ENCODE measurements around the gene SETMAR. TPM values are rescaled to one million over a fixed set of nuclear protein-coding genes. Genes with fewer than 3 reads are reported as not detected.

SETMAR gene
- polyA plus RNA-seq, 3 donors, result 3.1 to 7.2 (median 3.5) TPM

DNA sequence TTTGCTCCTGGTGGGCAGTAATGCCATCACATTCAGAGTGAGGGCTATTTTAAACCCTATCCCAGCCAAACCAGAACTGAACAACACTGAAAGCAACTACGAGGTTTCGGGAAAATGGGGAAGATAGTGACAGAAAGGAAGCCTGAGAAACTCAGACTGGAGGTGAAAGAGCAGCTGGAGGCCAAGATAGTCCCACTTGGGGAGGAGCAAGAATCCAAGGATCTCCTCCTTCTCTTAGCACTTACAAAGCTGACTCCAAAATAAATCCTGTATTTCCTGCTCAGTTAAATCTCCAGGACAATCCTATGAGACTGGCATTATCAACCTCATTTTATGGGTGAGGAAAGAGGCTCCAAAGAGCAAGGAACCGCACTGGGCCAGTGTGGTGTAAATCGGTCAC is 14.1 kb upstream of the SETMAR start:
- no peaks in the 10 kb centered on the region for H3K27me3 ChIP-seq (ENCODE audit: control insufficient read depth in 2 of 2, insufficient read depth in 2 of 2, low read length in 2 of 2)
- no peaks in the 10 kb centered on the region for H3K9me3 Mint-ChIP-seq
- no peak overlapping the region for H3K4me2 ChIP-seq (replicated peaks; ENCODE audit: extremely low read depth, low read length, poor library complexity, severe bottlenecking)
- H3K4me3 Mint-ChIP-seq, result no peak overlapping the region
- H3K27me3 Mint-ChIP-seq (ENCODE audit: low read depth in 3 of 3), result no peaks in the 10 kb centered on the region
- H3K36me3 ChIP-seq (replicated peaks in 1 of 2; ENCODE audit: control insufficient read depth in 1 of 2, insufficient read depth in 2 of 2, low read length in 2 of 2), result no peaks in the 10 kb centered on the region
- TF ChIP-seq CTCF (IDR thresholded peaks at IDR 0.05), result no peak
- H3K4me1 ChIP-seq (ENCODE audit: control insufficient read depth in 1 of 2, insufficient read depth in 2 of 2, low read length in 2 of 2), result no peaks in the 10 kb centered on the region
- no peaks in the 10 kb centered on the region for H3K36me3 Mint-ChIP-seq
- H3K4me1 Mint-ChIP-seq, result peaks cover 2% of the 10 kb centered on the region
- no peak for DNase-seq
- no peaks in the 10 kb centered on the region for H4K20me1 ChIP-seq (ENCODE audit: insufficient read depth, low read length)
- H3K27ac ChIP-seq (ENCODE audit: low read depth in 1 of 2, low read length in 2 of 2), result no peak overlapping the region
- WGBS (ENCODE audit: insufficient coverage), result no CpG with 5 or more reads among the region's 4 CpGs
- no peak overlapping the region for H3K4me3 ChIP-seq (replicated peaks in 1 of 3; ENCODE audit: low read depth in 2 of 3, low read length in 3 of 3)
- H3K9me3 ChIP-seq (replicated peaks in 1 of 2; ENCODE audit: control insufficient read depth in 1 of 2, insufficient read depth in 1 of 2, low read length in 2 of 2), result no peaks in the 10 kb centered on the region
- H2AFZ ChIP-seq (ENCODE audit: insufficient read depth, low read depth, low read length, poor library complexity, severe bottlenecking), result no peak overlapping the region
- no peak overlapping the region for H3K9ac ChIP-seq (ENCODE audit: insufficient read depth, low read length, poor library complexity, severe bottlenecking)
- no peaks in the 10 kb centered on the region for H3K79me2 ChIP-seq (ENCODE audit: insufficient read depth, low read length)
- intact Hi-C loops (cut with micrococcal nuclease), result no loop called here
- H3K27ac Mint-ChIP-seq, result no peak overlapping the region

- no peaks in the 10 kb centered on the region for H3K9me3 Mint-ChIP-seq
- peaks cover 2% of the 10 kb centered on the region for H3K4me1 Mint-ChIP-seq
- Histone ChIP-seq H3K36me3 (replicated peaks in 1 of 2; ENCODE audit: control insufficient read depth in 1 of 2, insufficient read depth in 2 of 2, low read length in 2 of 2) (no peaks in the 10 kb centered on the region), H3K4me2 (replicated peaks; ENCODE audit: extremely low read depth, low read length, poor library complexity, severe bottlenecking) (no peak overlapping the region), H3K9ac (ENCODE audit: insufficient read depth, low read length, poor library complexity, severe bottlenecking) (no peak overlapping the region), H2AFZ (ENCODE audit: insufficient read depth, low read depth, low read length, poor library complexity, severe bottlenecking) (no peak overlapping the region), H3K27me3 (ENCODE audit: control insufficient read depth in 2 of 2, insufficient read depth in 2 of 2, low read length in 2 of 2) (no peaks in the 10 kb centered on the region), H4K20me1 (ENCODE audit: insufficient read depth, low read length) (no peaks in the 10 kb centered on the region), H3K27ac (ENCODE audit: low read depth in 1 of 2, low read length in 2 of 2) (no peak overlapping the region), H3K4me1 (ENCODE audit: control insufficient read depth in 1 of 2, insufficient read depth in 2 of 2, low read length in 2 of 2) (no peaks in the 10 kb centered on the region), H3K4me3 (replicated peaks in 1 of 3; ENCODE audit: low read depth in 2 of 3, low read length in 3 of 3) (no peak overlapping the region), H3K79me2 (ENCODE audit: insufficient read depth, low read length) (no peaks in the 10 kb centered on the region), H3K9me3 (replicated peaks in 1 of 2; ENCODE audit: control insufficient read depth in 1 of 2, insufficient read depth in 1 of 2, low read length in 2 of 2) (no peaks in the 10 kb centered on the region)
- intact Hi-C loops (cut with micrococcal nuclease), result loop anchor here (5.0 kb wide), 2 partner anchors 1088 to 1093 kb away; no protein-coding TSS in a partner anchor
- peak; percentile 95 for TF ChIP-seq CTCF (IDR thresholded peaks at IDR 0.05)
- WGBS (ENCODE audit: insufficient coverage), result 13% methylated on average over 3 of the region's 5 CpGs
- H3K27ac Mint-ChIP-seq, result no peak overlapping the region
- H3K4me3 Mint-ChIP-seq, result no peak overlapping the region
- H3K27me3 Mint-ChIP-seq (ENCODE audit: low read depth in 3 of 3), result no peaks in the 10 kb centered on the region
- peak; percentile 18 to 43 (median 36) for DNase-seq
- no peaks in the 10 kb centered on the region for H3K36me3 Mint-ChIP-seq
Observed at GRCh38 chr3:4290272-4290893, 12.8 kb upstream of the SETMAR start.
